KMS-11 (cell line): ENCODE measurements around the gene ZNF202.

ENCODE experiments used
- H2AFZ ChIP-seq: fragments of 200-600 bp; sonication (generic); 2 replicates; pipeline ENCODE4 v1.6.1; 2016; ENCODE audit warnings: antibody characterized with exemption, mixed run types, low read depth
- H3K27ac ChIP-seq: fragments of 200-600 bp; sonication (generic); 2 replicates; pipeline ENCODE4 v1.6.1; 2016; ENCODE audit warnings: mild to moderate bottlenecking, mixed run types
- H3K27me3 ChIP-seq: fragments of 200-600 bp; sonication (generic); 2 replicates; pipeline ENCODE4 v1.6.1; 2017; ENCODE audit warnings: mild to moderate bottlenecking, low read depth, mixed run types, moderate library complexity; ENCODE audit not compliant: insufficient read depth
- H3K36me3 ChIP-seq: fragments of 200-600 bp; sonication (generic); 2 replicates; pipeline ENCODE4 v1.6.1; 2017; ENCODE audit warnings: mild to moderate bottlenecking, mixed run types; ENCODE audit not compliant: insufficient read depth
- H3K4me1 ChIP-seq: fragments of 200-600 bp; sonication (generic); 2 replicates; pipeline ENCODE4 v1.6.1; 2016; ENCODE audit warnings: mild to moderate bottlenecking, low read depth, mixed run types; ENCODE audit not compliant: poor library complexity, severe bottlenecking
- H3K4me2 ChIP-seq: fragments of 200-600 bp; sonication (generic); 2 replicates; pipeline ENCODE4 v1.7.0; 2016; ENCODE audit warnings: mild to moderate bottlenecking, mixed run types
- H3K4me3 ChIP-seq: fragments of 200-600 bp; sonication (generic); IDR thresholded peaks from 2 replicates; pipeline ENCODE4 v1.6.1; 2017; ENCODE audit warnings: low read depth, low read length, mixed read lengths; ENCODE audit not compliant: insufficient read depth
- H3K79me2 ChIP-seq: fragments of 200-600 bp; sonication (generic); 2 replicates; pipeline ENCODE4 v1.6.1; 2016; ENCODE audit warnings: low read depth, mixed run types; ENCODE audit not compliant: insufficient read depth
- H3K9ac ChIP-seq: fragments of 200-600 bp; sonication (generic); 2 replicates; pipeline ENCODE4 v1.6.1; 2016; ENCODE audit warnings: mild to moderate bottlenecking, mixed run types
- H4K20me1 ChIP-seq: fragments of 200-600 bp; sonication (generic); 2 replicates; pipeline ENCODE4 v1.6.1; 2016; ENCODE audit warnings: mild to moderate bottlenecking, mixed run types; ENCODE audit not compliant: insufficient read depth
- CTCF ChIP-seq: fragments of 200-600 bp; sonication (generic); conservative IDR thresholded peaks from 2 replicates; pipeline ENCODE4 v1.6.1; 2017; ENCODE audit warnings: low read depth, mild to moderate bottlenecking, antibody characterized with exemption, low read length, moderate library complexity, mixed read lengths

The ZNF202 gene

GRCh38 chr11:123741159-123742030 lies at the start of gene ZNF202:
Gene ZNF202 (minus strand): TSS chr11:123741660. CDS start chr11:123730888, 10,772 bp downstream.
- no peak for TF ChIP-seq CTCF
- no peaks in the 10 kb centered on the region for H4K20me1 ChIP-seq
- H3K4me3 ChIP-seq: no peak within 1 kb of the TSS
- peak within 1 kb of the TSS; percentile 74 for H2AFZ ChIP-seq
- peaks cover 30% of the 10 kb centered on the region; the same call in 1 of the 2 replicates for H3K79me2 ChIP-seq
- no peaks in the 10 kb centered on the region for H3K27me3 ChIP-seq
- peak within 1 kb of the TSS; percentile 82 for H3K4me2 ChIP-seq
- no peaks in the 10 kb centered on the region for H3K36me3 ChIP-seq
- peak within 1 kb of the TSS; percentile 44 for H3K27ac ChIP-seq
- H3K9ac ChIP-seq: peak within 1 kb of the TSS; percentile 80
- peaks cover 16% of the 10 kb centered on the region for H3K4me1 ChIP-seq

GRCh38 chr11:123783536-123783935 lies 42.1 kb upstream of the ZNF202 start:
- Histone ChIP-seq H3K79me2 (no peaks in the 10 kb centered on the region), H3K36me3 (no peaks in the 10 kb centered on the region), H3K9ac (no peak overlapping the region), H3K27ac (no peak overlapping the region), H3K4me1 (no peaks in the 10 kb centered on the region), H4K20me1 (no peaks in the 10 kb centered on the region), H3K27me3 (no peaks in the 10 kb centered on the region), H3K4me2 (no peak overlapping the region), H2AFZ (no peak overlapping the region), H3K4me3 (no peak overlapping the region)
- no peak for TF ChIP-seq CTCF

GRCh38 chr11:123778511-123778910 lies 37.1 kb upstream of the ZNF202 start:
- Histone ChIP-seq H3K9ac (no peak overlapping the region), H3K4me1 (no peaks in the 10 kb centered on the region), H3K4me2 (no peak overlapping the region), H3K36me3 (no peaks in the 10 kb centered on the region), H3K27me3 (no peaks in the 10 kb centered on the region), H3K79me2 (no peaks in the 10 kb centered on the region), H3K4me3 (no peak overlapping the region), H4K20me1 (no peaks in the 10 kb centered on the region), H2AFZ (no peak overlapping the region), H3K27ac (no peak overlapping the region)
- no peak for TF ChIP-seq CTCF

GRCh38 chr11:123775715-123776549 lies 34.5 kb upstream of the ZNF202 start:
- Histone ChIP-seq H3K4me1 (no peaks in the 10 kb centered on the region), H3K27ac (no peak overlapping the region), H2AFZ (no peak overlapping the region), H3K27me3 (no peaks in the 10 kb centered on the region), H3K36me3 (no peaks in the 10 kb centered on the region), H3K9ac (no peak overlapping the region), H3K4me2 (no peak overlapping the region), H3K4me3 (no peak overlapping the region), H4K20me1 (no peaks in the 10 kb centered on the region), H3K79me2 (no peaks in the 10 kb centered on the region)
- no peak for TF ChIP-seq CTCF
